ENCODE results near the gene ERBB4.

DNA sequence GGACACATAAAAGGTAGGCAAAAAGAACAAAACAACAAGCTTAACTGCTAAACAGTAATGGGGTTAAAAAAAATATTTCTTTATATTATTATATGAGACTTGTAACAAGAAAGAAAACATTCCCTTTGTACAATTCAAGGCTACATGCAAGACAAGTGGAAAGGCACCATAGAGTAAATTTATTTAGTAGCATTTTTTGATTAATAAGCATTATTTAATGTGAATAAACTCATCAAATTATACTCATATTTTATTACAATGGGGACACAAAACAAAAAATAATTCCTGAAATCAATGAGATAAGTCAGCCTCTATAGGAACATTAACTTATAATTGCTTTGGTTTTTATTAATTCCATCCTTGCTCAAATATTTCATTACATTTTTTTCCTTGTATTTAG, 809.2 kb downstream of the ERBB4 start:
- TF ChIP-seq, protein P1, sequence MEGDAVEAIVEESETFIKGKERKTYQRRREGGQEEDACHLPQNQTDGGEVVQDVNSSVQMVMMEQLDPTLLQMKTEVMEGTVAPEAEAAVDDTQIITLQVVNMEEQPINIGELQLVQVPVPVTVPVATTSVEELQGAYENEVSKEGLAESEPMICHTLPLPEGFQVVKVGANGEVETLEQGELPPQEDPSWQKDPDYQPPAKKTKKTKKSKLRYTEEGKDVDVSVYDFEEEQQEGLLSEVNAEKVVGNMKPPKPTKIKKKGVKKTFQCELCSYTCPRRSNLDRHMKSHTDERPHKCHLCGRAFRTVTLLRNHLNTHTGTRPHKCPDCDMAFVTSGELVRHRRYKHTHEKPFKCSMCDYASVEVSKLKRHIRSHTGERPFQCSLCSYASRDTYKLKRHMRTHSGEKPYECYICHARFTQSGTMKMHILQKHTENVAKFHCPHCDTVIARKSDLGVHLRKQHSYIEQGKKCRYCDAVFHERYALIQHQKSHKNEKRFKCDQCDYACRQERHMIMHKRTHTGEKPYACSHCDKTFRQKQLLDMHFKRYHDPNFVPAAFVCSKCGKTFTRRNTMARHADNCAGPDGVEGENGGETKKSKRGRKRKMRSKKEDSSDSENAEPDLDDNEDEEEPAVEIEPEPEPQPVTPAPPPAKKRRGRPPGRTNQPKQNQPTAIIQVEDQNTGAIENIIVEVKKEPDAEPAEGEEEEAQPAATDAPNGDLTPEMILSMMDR (conservative IDR thresholded peaks at IDR 0.05; ENCODE audit: low read length), result no peak
- no peak for TF ChIP-seq EZH2phosphoT487 (IDR thresholded peaks at IDR 0.05; ENCODE audit: borderline replicate concordance)
